ENCODE measurements around the gene ISLR2. TPM values are rescaled to one million over a fixed set of nuclear protein-coding genes. Genes with fewer than 3 reads are reported as not detected.

ISLR2 gene
- total RNA-seq, 6 experiments from 2014 or later: 0.07 TPM; not detected in 5

- Mint-ChIP-seq H3K27ac (peak overlapping the region; percentile 91), H3K4me3 (peak overlapping the region; percentile 54), H3K4me1 (ENCODE audit: low read depth) (peaks cover 68% of the 10 kb centered on the region), H3K27me3 (ENCODE audit: insufficient read depth) (no peaks in the 10 kb centered on the region; the same call in 1 of the 2 replicates), H3K9me3 (no peaks in the 10 kb centered on the region), H3K36me3 (ENCODE audit: low read depth) (no peaks in the 10 kb centered on the region; the same call in 1 of the 2 replicates)
- TF ChIP-seq CTCF (IDR thresholded peaks at IDR 0.05): peak; percentile 62
- DNase-seq: peak; percentile 69
Observed at GRCh38 chr15:74179983-74180880, 49.8 kb downstream of the ISLR2 start.

- DNase-seq: no peak
- no peak for TF ChIP-seq CTCF (IDR thresholded peaks at IDR 0.05)
- Mint-ChIP-seq H3K4me1 (ENCODE audit: low read depth) (peaks cover 74% of the 10 kb centered on the region), H3K36me3 (ENCODE audit: low read depth) (no peaks in the 10 kb centered on the region; the same call in 1 of the 2 replicates), H3K27ac (peak overlapping the region; percentile 91), H3K4me3 (no peak overlapping the region; the same call in 1 of the 2 replicates), H3K9me3 (no peaks in the 10 kb centered on the region), H3K27me3 (ENCODE audit: insufficient read depth) (no peaks in the 10 kb centered on the region; the same call in 1 of the 2 replicates)
Observed at GRCh38 chr15:74180881-74181602, 50.7 kb downstream of the ISLR2 start.

GRCh38 chr15:74182131-74182530 lies 51.7 kb downstream of the ISLR2 start:
- Mint-ChIP-seq H3K36me3 (ENCODE audit: low read depth) (no peaks in the 10 kb centered on the region; the same call in 1 of the 2 replicates), H3K27ac (no peak overlapping the region), H3K4me1 (ENCODE audit: low read depth) (peaks cover 67% of the 10 kb centered on the region), H3K27me3 (ENCODE audit: insufficient read depth) (no peaks in the 10 kb centered on the region; the same call in 1 of the 2 replicates), H3K9me3 (no peaks in the 10 kb centered on the region), H3K4me3 (no peak overlapping the region)
- no peak for DNase-seq
- TF ChIP-seq CTCF (IDR thresholded peaks at IDR 0.05): no peak

- Mint-ChIP-seq H3K27ac (no peak overlapping the region), H3K4me1 (ENCODE audit: low read depth) (peaks cover 46% of the 10 kb centered on the region), H3K9me3 (no peaks in the 10 kb centered on the region), H3K27me3 (ENCODE audit: insufficient read depth) (no peaks in the 10 kb centered on the region), H3K36me3 (ENCODE audit: low read depth) (no peaks in the 10 kb centered on the region; the same call in 1 of the 2 replicates), H3K4me3 (no peak overlapping the region)
- no peak for DNase-seq
- no peak for TF ChIP-seq CTCF (IDR thresholded peaks at IDR 0.05)
Observed at GRCh38 chr15:74184582-74185091, 54.3 kb downstream of the ISLR2 start.

GRCh38 chr15:74185710-74186348 lies 55.4 kb downstream of the ISLR2 start:
- Mint-ChIP-seq H3K4me3 (no peak overlapping the region), H3K27ac (peak overlapping the region; percentile 8)

More at GRCh38 chr15:74185710-74186348, 55.4 kb downstream of the ISLR2 start:
- Mint-ChIP-seq H3K9me3 (no peaks in the 10 kb centered on the region), H3K36me3 (ENCODE audit: low read depth) (no peaks in the 10 kb centered on the region; the same call in 1 of the 2 replicates), H3K27me3 (ENCODE audit: insufficient read depth) (no peaks in the 10 kb centered on the region), H3K4me1 (ENCODE audit: low read depth) (peaks cover 34% of the 10 kb centered on the region)
- DNase-seq: no peak
- no peak for TF ChIP-seq CTCF (IDR thresholded peaks at IDR 0.05)
